Measurements from ENCODE around the gene ATP6AP1. TPM values are rescaled to one million over a fixed set of nuclear protein-coding genes. Genes with fewer than 3 reads are reported as not detected.

ATP6AP1 gene
- total RNA-seq, 4 donors from 2014 or later, result 29.0 to 50.0 (median 43.1) TPM

- H3K4me1 ChIP-seq, result peaks cover 0 to 37% (median 0%) of the 10 kb centered on the region in 3 donors
- H3K27ac ChIP-seq, result peak overlapping the region; percentile 79 to 88 (median 86)
- H3K36me3 ChIP-seq, result peaks cover 0 to 66% of the 10 kb centered on the region in 2 donors
- no CpG with 5 or more reads among the region's 13 CpGs for WGBS, 2 donors (ENCODE audit: low coverage in 1 of 2)
- peak overlapping the region; percentile 61 to 64 for H3K4me3 ChIP-seq
- H3K9me3 ChIP-seq, result no peaks in the 10 kb centered on the region
- no peak for ATAC-seq
- no peaks in the 10 kb centered on the region for H3K27me3 ChIP-seq
- TF ChIP-seq POLR2A (IDR thresholded peaks at IDR 0.05) (no peak), POLR2AphosphoS5 (IDR thresholded peaks at IDR 0.05) (no peak), CTCF (IDR thresholded peaks at IDR 0.05) (no peak), EP300 (IDR thresholded peaks at IDR 0.05) (no peak)
These were observed 16.3 kb downstream of the ATP6AP1 start for GRCh38 chrX:154444755-154445246.

- TF ChIP-seq POLR2AphosphoS5 (IDR thresholded peaks at IDR 0.05) (no peak), CTCF (IDR thresholded peaks at IDR 0.05) (no peak), EP300 (IDR thresholded peaks at IDR 0.05) (no peak), POLR2A (IDR thresholded peaks at IDR 0.05) (no peak)
- Histone ChIP-seq H3K27ac (no peak overlapping the region), H3K36me3 (peaks cover 0 to 66% of the 10 kb centered on the region in 2 donors), H3K9me3 (no peaks in the 10 kb centered on the region), H3K4me1 (peaks cover 0 to 28% (median 0%) of the 10 kb centered on the region in 3 donors), H3K4me3 (no peak overlapping the region), H3K27me3 (no peaks in the 10 kb centered on the region)
- no peak for ATAC-seq
- 94% methylated on average over 8 of the region's 16 CpGs; no CpG with 5 or more reads in 1 of the 2 donors for WGBS, 2 donors (ENCODE audit: low coverage in 1 of 2)
These were observed 17.3 kb downstream of the ATP6AP1 start for GRCh38 chrX:154445776-154446175.

GRCh38 chrX:154446430-154446829 is 18.0 kb downstream of the ATP6AP1 start:
- H3K36me3 ChIP-seq, result peaks cover 0 to 65% of the 10 kb centered on the region in 2 donors
- H3K9me3 ChIP-seq, result no peaks in the 10 kb centered on the region
- no peak for ATAC-seq
- H3K27me3 ChIP-seq, result no peaks in the 10 kb centered on the region
- peaks cover 0 to 26% (median 0%) of the 10 kb centered on the region in 3 donors for H3K4me1 ChIP-seq
- H3K4me3 ChIP-seq, result no peak overlapping the region
- TF ChIP-seq POLR2A (IDR thresholded peaks at IDR 0.05) (no peak), POLR2AphosphoS5 (IDR thresholded peaks at IDR 0.05) (no peak), EP300 (IDR thresholded peaks at IDR 0.05) (no peak), CTCF (IDR thresholded peaks at IDR 0.05) (no peak)
- no peak overlapping the region for H3K27ac ChIP-seq
- WGBS, 2 donors (ENCODE audit: low coverage in 1 of 2), result 94 to 97% methylated on average over 5 to 11 of the region's 12 CpGs

GRCh38 chrX:154448484-154448883 is 20.0 kb downstream of the ATP6AP1 start:
- TF ChIP-seq POLR2A (IDR thresholded peaks at IDR 0.05) (no peak), CTCF (IDR thresholded peaks at IDR 0.05) (no peak), POLR2AphosphoS5 (IDR thresholded peaks at IDR 0.05) (no peak), EP300 (IDR thresholded peaks at IDR 0.05) (no peak)
- 83% methylated on average over 6 of the region's 14 CpGs; no CpG with 5 or more reads in 1 of the 2 donors for WGBS, 2 donors (ENCODE audit: low coverage in 1 of 2)
- peaks cover 0 to 20% (median 0%) of the 10 kb centered on the region in 3 donors for H3K4me1 ChIP-seq
- ATAC-seq, result no peak
- no peak overlapping the region for H3K27ac ChIP-seq
- peaks cover 0 to 56% of the 10 kb centered on the region in 2 donors for H3K36me3 ChIP-seq
- no peaks in the 10 kb centered on the region for H3K27me3 ChIP-seq
- no peak overlapping the region for H3K4me3 ChIP-seq
- no peaks in the 10 kb centered on the region for H3K9me3 ChIP-seq

GRCh38 chrX:154449618-154450017 is 21.1 kb downstream of the ATP6AP1 start:
- no peak overlapping the region for H3K27ac ChIP-seq
- ATAC-seq, result no peak
- H3K27me3 ChIP-seq, result no peaks in the 10 kb centered on the region
- no peak for TF ChIP-seq CTCF (IDR thresholded peaks at IDR 0.05)
- TF ChIP-seq POLR2AphosphoS5 (IDR thresholded peaks at IDR 0.05), result no peak
- no peak for TF ChIP-seq POLR2A (IDR thresholded peaks at IDR 0.05)
- H3K36me3 ChIP-seq, result peaks cover 0 to 56% of the 10 kb centered on the region in 2 donors
- peaks cover 0 to 16% (median 0%) of the 10 kb centered on the region in 3 donors for H3K4me1 ChIP-seq
- no CpG with 5 or more reads among the region's 18 CpGs for WGBS, 2 donors (ENCODE audit: low coverage in 1 of 2)
- no peaks in the 10 kb centered on the region for H3K9me3 ChIP-seq
- no peak overlapping the region for H3K4me3 ChIP-seq

Data from gastroesophageal sphincter (tissue), 4 donors.